Measurements from ENCODE around the gene CXXC4. TPM values are rescaled to one million over a fixed set of nuclear protein-coding genes. Genes with fewer than 3 reads are reported as not detected.

The CXXC4 gene
- total RNA-seq, 1 experiment from 2014 or later, result 4.2 TPM

DNA sequence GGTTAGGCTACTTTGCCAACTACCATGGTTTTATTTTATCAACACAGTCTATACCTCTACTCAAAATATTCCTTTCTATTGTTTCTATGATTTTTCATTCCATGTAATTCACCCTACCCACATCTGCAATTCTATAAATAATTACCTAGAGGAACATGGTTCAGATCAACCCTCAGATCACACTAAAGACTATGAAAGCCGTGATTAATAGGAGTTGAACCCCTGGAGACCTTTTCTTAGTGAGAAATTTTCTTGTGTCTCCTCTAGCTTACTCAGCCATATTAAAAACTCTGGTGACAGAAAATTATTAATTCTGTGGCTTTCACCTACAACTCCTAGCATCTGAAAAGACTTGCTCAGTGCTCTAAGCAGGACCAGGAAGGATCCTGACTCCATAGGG, 38.5 kb upstream of the CXXC4 start:
- Mint-ChIP-seq H3K36me3 (ENCODE audit: insufficient read depth in 1 of 3, low read depth in 3 of 3) (no peaks in the 10 kb centered on the region), H3K9me3 (0 out of 5 replicates have a peak, but pooled peaks cover 0 to 1% of the 10 kb centered on the region in 2 experiments), H3K27me3 (ENCODE audit: low read depth) (no peaks in the 10 kb centered on the region), H3K4me1 (peaks cover 5 to 10% of the 10 kb centered on the region in 2 experiments; a peak in 3 of 4 replicates), H3K27ac (no peak overlapping the region), H3K4me3 (no peak overlapping the region)
- H2AK5ac ChIP-seq (ENCODE audit: insufficient read length, low read length), result no peak overlapping the region
- no peak overlapping the region for H4K8ac ChIP-seq (replicated peaks; ENCODE audit: insufficient read length, low read depth, low read length)
- no peak overlapping the region for H3K14ac ChIP-seq (ENCODE audit: insufficient read depth, low read length)
- H3K4ac ChIP-seq (ENCODE audit: low read depth, low read length), result no peak overlapping the region
- no peaks in the 10 kb centered on the region for H3K9me3 ChIP-seq (ENCODE audit: control insufficient read depth, low read depth, low read length)
- H4K5ac ChIP-seq (ENCODE audit: insufficient read length, low read depth, low read length), result no peak overlapping the region
- H3K27ac ChIP-seq (ENCODE audit: insufficient read length, low read depth, low read length), result no peak overlapping the region
- H3K23ac ChIP-seq (ENCODE audit: insufficient read length, low read depth, low read length), result no peak overlapping the region
- no peaks in the 10 kb centered on the region for H3K27me3 ChIP-seq (ENCODE audit: insufficient read depth, low read length)
- no peak overlapping the region for H2BK12ac ChIP-seq (ENCODE audit: insufficient read length, low read depth, low read length)
- TF ChIP-seq CTCF (conservative IDR thresholded peaks at IDR 0.05), result no peak
- H3K56ac ChIP-seq (ENCODE audit: insufficient read length, low read depth, low read length), result no peak overlapping the region
- H3K4me2 ChIP-seq (ENCODE audit: insufficient read depth, insufficient read length, low read length), result no peak overlapping the region
- no peak overlapping the region for H2AFZ ChIP-seq (ENCODE audit: low read length)
- no peaks in the 10 kb centered on the region for H3K79me2 ChIP-seq (ENCODE audit: insufficient read depth, low read length)
- no peaks in the 10 kb centered on the region for H3K79me1 ChIP-seq (ENCODE audit: insufficient read depth, low read depth, low read length, poor library complexity, severe bottlenecking)
- H3K18ac ChIP-seq (ENCODE audit: insufficient read length, low read depth, low read length), result no peak overlapping the region
- no peaks in the 10 kb centered on the region for H4K20me1 ChIP-seq (ENCODE audit: control insufficient read depth, insufficient read depth, insufficient read length)
- no peaks in the 10 kb centered on the region for H3K23me2 ChIP-seq (ENCODE audit: insufficient read length, low read depth, low read length, poor library complexity, severe bottlenecking)
- H2BK15ac ChIP-seq (ENCODE audit: low read depth, low read length), result no peak overlapping the region
- DNase-seq, result no peak
- H3K4me1 ChIP-seq (ENCODE audit: insufficient read depth, low read length), result no peaks in the 10 kb centered on the region; the same call in 1 of the 2 replicates
- no peak overlapping the region for H3K9ac ChIP-seq (ENCODE audit: extremely low read depth, insufficient read length, low read length)
- no peak overlapping the region for H4K91ac ChIP-seq (ENCODE audit: insufficient read length, low read depth, low read length)
- no peak overlapping the region for H3T11ph ChIP-seq (ENCODE audit: low read length)
- H2BK20ac ChIP-seq (ENCODE audit: low read depth, low read length, poor library complexity, severe bottlenecking), result no peak overlapping the region
- WGBS (ENCODE audit: extremely low coverage, insufficient read length, low lambda C conversion rate), result no CpG with 5 or more reads among the region's 1 CpG
- no peak overlapping the region for H2BK5ac ChIP-seq (ENCODE audit: insufficient read length, low read length)
- no peak overlapping the region for H2BK120ac ChIP-seq (ENCODE audit: low read depth, low read length, poor library complexity, severe bottlenecking)
